Panc1 (cell line): Measurements from ENCODE around the gene PRELID3B. TPM values are rescaled to one million over a fixed set of nuclear protein-coding genes. Genes with fewer than 3 reads are reported as not detected.

ENCODE experiments used
- ATAC-seq: fragments of 200-7000 bp; cut with Tn5 transposase; 2 replicates; pipeline ENCODE4 v1.9.1; 2020; ENCODE audit warnings: mild to moderate bottlenecking, moderate library complexity
- BruUV-seq: library from RNA; stranded (reverse); fragments of 400-500 nt; replicated peaks from 2 replicates; lab custom pipeline; 2021; lab: Mats Ljungman, UMichigan
- CTCF ChIA-PET: fragments of 300-600 bp; sonication (Branson Sonifier 250); formaldehyde crosslinking; loops from one replicate; lab custom pipeline; 2022; ENCODE audit warnings: antibody characterized with exemption; lab: Charles Lee
- POLR2A ChIA-PET: fragments of 300-600 bp; sonication (Branson Sonifier 250); formaldehyde crosslinking; loops from one replicate; lab custom pipeline; 2022; ENCODE audit warnings: antibody characterized with exemption; lab: Charles Lee
- DNase-seq: peaks from one replicate; pipeline ENCODE4 v3.0.0-alpha.2; 2010; ENCODE audit warnings: low read depth, low spot score
- H3K27ac ChIP-seq: 2 replicates; pipeline ENCODE4 v1.5.1; 2011; ENCODE audit warnings: mild to moderate bottlenecking, low read length, inconsistent platforms
- H3K27me3 ChIP-seq: fragments of 200-500 bp; sonication (Bioruptor generic); 2 replicates; pipeline ENCODE4 v1.6.0; 2014; ENCODE audit warnings: low read length, inconsistent platforms; ENCODE audit not compliant: control insufficient read depth, insufficient read depth
- H3K36me3 ChIP-seq: fragments of 200-500 bp; sonication (Bioruptor generic); 2 replicates; pipeline ENCODE4 v1.5.1; 2014; ENCODE audit warnings: inconsistent platforms, mild to moderate bottlenecking, low read length, moderate library complexity; ENCODE audit not compliant: control insufficient read depth, insufficient read depth
- H3K4me1 ChIP-seq: 2 replicates; pipeline ENCODE4 v1.5.1; 2011; ENCODE audit warnings: inconsistent platforms, mild to moderate bottlenecking, low read length, moderate library complexity; ENCODE audit not compliant: control insufficient read depth, insufficient read depth
- H3K4me3 ChIP-seq, 2 experiments: 2 replicates each; pipeline ENCODE4 v1.5.1; 2011 to 2012; ENCODE audit warnings: low read depth in 2 of 2, low read length in 2 of 2, mild to moderate bottlenecking in 2 of 2, inconsistent platforms in 1 of 2, moderate library complexity in 1 of 2
- H3K9me3 ChIP-seq: fragments of 200-500 bp; sonication (Bioruptor generic); 2 replicates; pipeline ENCODE4 v1.5.1; 2014; ENCODE audit warnings: low read depth, mild to moderate bottlenecking, inconsistent platforms, low read length, moderate library complexity; ENCODE audit not compliant: control insufficient read depth, insufficient read depth
- POLR2AphosphoS5 ChIP-seq: IDR thresholded peaks from 2 replicates; pipeline ENCODE4 v1.6.1; 2012; ENCODE audit warnings: mild to moderate bottlenecking, low read depth, low read length, moderate library complexity
- SIN3A ChIP-seq: IDR thresholded peaks from 2 replicates; pipeline ENCODE4 v1.6.1; 2012; ENCODE audit warnings: low read depth, mild to moderate bottlenecking, low read length, moderate library complexity, borderline replicate concordance; ENCODE audit not compliant: insufficient read depth
- TCF7L2 ChIP-seq: IDR thresholded peaks from 2 replicates; pipeline ENCODE4 v1.6.1; 2011; ENCODE audit warnings: mild to moderate bottlenecking, low read depth, low read length, inconsistent platforms
- in situ Hi-C: cut with HindIII; loops from 2 replicates; pipeline ENCODE4 v1.10.0; 2016; ENCODE audit warnings: low sequenced_read_pairs, low pct_unique_long_range_greater_than_20kb
- intact Hi-C: fragments of 100-400 bp; cut with micrococcal nuclease; formaldehyde crosslinking; loops from one replicate; pipeline ENCODE4 v1.10.0; 2022; ENCODE audit not compliant: unreplicated experiment
- total RNA-seq: library from RNA; stranded (reverse); gene quantifications from one replicate; pipeline ENCODE4 v1.2.1, GENCODE V29; 2021; ENCODE audit not compliant: unreplicated experiment
- TF ChIP-seq, protein P1 (sequence below): fragments of 450-650 bp; IDR thresholded peaks from 2 replicates; pipeline ENCODE4 v1.5.1; 2017; ENCODE audit warnings: mild to moderate bottlenecking
- TF ChIP-seq, protein P2 (sequence below), 2 experiments: IDR thresholded peaks; 2 replicates each; pipeline ENCODE4 v1.6.1; 2011 to 2012; ENCODE audit warnings: low read depth in 2 of 2, control low read depth in 1 of 2, low read length in 1 of 2, mild to moderate bottlenecking in 1 of 2, moderate library complexity in 1 of 2; ENCODE audit not compliant: insufficient read depth in 1 of 2

Gene PRELID3B
- total RNA-seq, 1 experiment from 2014 or later: 131 TPM

DNA sequence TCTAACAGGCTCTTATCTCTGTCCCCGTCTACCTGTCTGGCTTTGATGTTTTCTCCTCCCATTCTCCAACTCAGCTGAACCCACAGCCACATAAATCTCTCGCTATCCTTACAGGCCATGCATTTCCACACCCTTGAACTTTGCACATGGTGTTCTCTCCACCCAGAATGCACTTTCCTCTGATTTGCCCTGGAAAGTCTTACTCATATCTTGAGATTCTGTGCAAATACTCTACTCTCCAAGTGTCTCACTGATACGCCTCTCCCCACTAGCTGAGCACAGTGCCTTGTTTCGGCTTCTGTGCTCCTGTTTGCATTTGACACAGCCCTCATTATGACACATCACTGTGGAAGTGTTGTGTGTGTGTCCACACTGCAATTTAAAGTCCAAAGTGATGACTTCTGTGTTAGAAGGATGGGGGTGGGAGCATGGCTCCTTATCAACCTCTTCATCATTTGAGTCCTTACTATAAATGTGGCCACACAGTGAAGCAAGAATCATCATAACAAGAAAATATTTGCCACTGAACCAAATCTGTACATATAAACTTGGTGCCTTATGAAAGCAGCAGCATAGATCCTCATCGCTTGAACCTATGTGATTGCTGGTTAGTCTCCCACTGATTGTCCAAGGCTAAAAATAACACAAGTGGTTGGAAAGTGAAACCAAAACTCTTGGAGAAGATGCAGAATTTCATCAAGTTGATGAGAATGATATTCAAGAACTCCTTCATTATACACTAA, 5.5 kb upstream of the PRELID3B start:
- CTCF ChIA-PET: no interaction called here
- DNase-seq (no peak), ATAC-seq (no peak)
- no TSS peak for BruUV-seq
- in situ Hi-C loops (no loop called here), intact Hi-C loops (no loop called here)
- H3K27me3 ChIP-seq: peaks cover 8% of the 10 kb centered on the region; the same call in 1 of the 2 replicates
- no peaks in the 10 kb centered on the region for H3K9me3 ChIP-seq
- H3K36me3 ChIP-seq: no peaks in the 10 kb centered on the region
- H3K4me3 ChIP-seq: no peak overlapping the region
- POLR2A ChIA-PET: no interaction called here
- TF ChIP-seq POLR2AphosphoS5: no peak
- TF ChIP-seq SIN3A: no peak
- TF ChIP-seq, protein P1, sequence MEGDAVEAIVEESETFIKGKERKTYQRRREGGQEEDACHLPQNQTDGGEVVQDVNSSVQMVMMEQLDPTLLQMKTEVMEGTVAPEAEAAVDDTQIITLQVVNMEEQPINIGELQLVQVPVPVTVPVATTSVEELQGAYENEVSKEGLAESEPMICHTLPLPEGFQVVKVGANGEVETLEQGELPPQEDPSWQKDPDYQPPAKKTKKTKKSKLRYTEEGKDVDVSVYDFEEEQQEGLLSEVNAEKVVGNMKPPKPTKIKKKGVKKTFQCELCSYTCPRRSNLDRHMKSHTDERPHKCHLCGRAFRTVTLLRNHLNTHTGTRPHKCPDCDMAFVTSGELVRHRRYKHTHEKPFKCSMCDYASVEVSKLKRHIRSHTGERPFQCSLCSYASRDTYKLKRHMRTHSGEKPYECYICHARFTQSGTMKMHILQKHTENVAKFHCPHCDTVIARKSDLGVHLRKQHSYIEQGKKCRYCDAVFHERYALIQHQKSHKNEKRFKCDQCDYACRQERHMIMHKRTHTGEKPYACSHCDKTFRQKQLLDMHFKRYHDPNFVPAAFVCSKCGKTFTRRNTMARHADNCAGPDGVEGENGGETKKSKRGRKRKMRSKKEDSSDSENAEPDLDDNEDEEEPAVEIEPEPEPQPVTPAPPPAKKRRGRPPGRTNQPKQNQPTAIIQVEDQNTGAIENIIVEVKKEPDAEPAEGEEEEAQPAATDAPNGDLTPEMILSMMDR: no peak
- TF ChIP-seq, protein P2, sequence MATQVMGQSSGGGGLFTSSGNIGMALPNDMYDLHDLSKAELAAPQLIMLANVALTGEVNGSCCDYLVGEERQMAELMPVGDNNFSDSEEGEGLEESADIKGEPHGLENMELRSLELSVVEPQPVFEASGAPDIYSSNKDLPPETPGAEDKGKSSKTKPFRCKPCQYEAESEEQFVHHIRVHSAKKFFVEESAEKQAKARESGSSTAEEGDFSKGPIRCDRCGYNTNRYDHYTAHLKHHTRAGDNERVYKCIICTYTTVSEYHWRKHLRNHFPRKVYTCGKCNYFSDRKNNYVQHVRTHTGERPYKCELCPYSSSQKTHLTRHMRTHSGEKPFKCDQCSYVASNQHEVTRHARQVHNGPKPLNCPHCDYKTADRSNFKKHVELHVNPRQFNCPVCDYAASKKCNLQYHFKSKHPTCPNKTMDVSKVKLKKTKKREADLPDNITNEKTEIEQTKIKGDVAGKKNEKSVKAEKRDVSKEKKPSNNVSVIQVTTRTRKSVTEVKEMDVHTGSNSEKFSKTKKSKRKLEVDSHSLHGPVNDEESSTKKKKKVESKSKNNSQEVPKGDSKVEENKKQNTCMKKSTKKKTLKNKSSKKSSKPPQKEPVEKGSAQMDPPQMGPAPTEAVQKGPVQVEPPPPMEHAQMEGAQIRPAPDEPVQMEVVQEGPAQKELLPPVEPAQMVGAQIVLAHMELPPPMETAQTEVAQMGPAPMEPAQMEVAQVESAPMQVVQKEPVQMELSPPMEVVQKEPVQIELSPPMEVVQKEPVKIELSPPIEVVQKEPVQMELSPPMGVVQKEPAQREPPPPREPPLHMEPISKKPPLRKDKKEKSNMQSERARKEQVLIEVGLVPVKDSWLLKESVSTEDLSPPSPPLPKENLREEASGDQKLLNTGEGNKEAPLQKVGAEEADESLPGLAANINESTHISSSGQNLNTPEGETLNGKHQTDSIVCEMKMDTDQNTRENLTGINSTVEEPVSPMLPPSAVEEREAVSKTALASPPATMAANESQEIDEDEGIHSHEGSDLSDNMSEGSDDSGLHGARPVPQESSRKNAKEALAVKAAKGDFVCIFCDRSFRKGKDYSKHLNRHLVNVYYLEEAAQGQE (IDR thresholded peaks at IDR 0.05; ENCODE audit: insufficient read depth in 1 of 2, low read depth in 2 of 2, low read length in 1 of 2): no peak
- TF ChIP-seq TCF7L2: no peak
- H3K4me1 ChIP-seq: peaks cover 4% of the 10 kb centered on the region; the same call in 1 of the 2 replicates
- H3K27ac ChIP-seq: no peak overlapping the region

DNA sequence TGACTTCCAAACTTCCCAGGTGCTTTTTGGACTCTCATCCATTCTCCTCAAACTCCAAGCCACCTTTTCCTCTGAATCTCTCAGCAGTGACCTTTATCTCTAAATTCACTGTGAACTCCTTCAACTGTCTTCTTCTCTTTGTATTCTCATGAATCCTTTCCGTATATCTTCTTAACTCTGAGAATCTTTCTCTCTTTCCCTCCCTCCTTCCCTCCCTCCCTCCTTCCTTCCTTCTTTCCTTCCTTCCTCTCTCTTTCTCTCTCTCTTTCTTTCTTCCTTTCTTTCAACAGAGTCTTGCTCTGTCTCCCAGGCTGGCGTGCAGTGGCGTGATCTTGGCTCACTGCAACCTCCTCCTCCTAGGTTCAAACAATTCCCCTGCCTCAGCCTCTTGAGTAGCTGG, 4.3 kb upstream of the PRELID3B start:
- DNase-seq (no peak), ATAC-seq (no peak)
- peaks cover 4% of the 10 kb centered on the region; the same call in 1 of the 2 replicates for H3K4me1 ChIP-seq
- no peaks in the 10 kb centered on the region for H3K9me3 ChIP-seq
- CTCF ChIA-PET: no interaction called here
- no peak overlapping the region for H3K27ac ChIP-seq
- peaks cover 3% of the 10 kb centered on the region; the same call in 1 of the 2 replicates for H3K27me3 ChIP-seq
- H3K36me3 ChIP-seq: no peaks in the 10 kb centered on the region
- POLR2A ChIA-PET: no interaction called here
- BruUV-seq: no TSS peak
- H3K4me3 ChIP-seq: no peak overlapping the region
- in situ Hi-C loops (no loop called here), intact Hi-C loops (no loop called here)
- TF ChIP-seq, protein P1: no peak
- no peak for TF ChIP-seq TCF7L2
- TF ChIP-seq POLR2AphosphoS5: no peak
- TF ChIP-seq SIN3A: no peak
- TF ChIP-seq, protein P2 (IDR thresholded peaks at IDR 0.05; ENCODE audit: insufficient read depth in 1 of 2, low read depth in 2 of 2, low read length in 1 of 2): no peak
